Suppressor macrophage treated with lipopolysaccharide for 4 hours (primary cell): ENCODE data around the gene EVI2A.
A peak's percentile ranks its signal among the peaks of the same experiment; 100 is the strongest.
"Not testable (repeated sequence)": the region's sequence is repeated elsewhere in the genome, so short reads cannot be mapped to it uniquely, and the experiment has no call there.

Source experiments
- DNase-seq: peaks from one replicate; pipeline ENCODE4 v3.0.0-alpha.2; 2020

The EVI2A gene

DNA sequence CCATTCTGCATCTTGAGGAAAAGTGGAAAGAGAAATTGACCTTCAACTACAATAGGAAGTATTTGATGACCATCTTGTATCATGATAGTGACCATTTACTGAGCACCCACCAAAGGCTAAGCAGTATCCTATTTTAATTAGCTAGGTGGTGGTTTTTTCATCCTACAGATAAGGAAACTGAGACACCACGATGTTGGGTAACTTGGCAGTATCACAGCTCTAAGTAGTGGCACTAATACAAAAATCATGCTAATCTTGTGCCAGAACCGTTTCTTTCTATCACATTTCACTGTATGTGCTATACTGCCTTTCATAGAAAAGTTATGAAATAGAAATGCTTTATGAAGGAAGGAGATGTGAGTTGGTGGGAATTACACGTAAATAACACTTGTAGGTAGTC lies 9.9 kb downstream of the EVI2A start:
- DNase-seq: no peak

DNA sequence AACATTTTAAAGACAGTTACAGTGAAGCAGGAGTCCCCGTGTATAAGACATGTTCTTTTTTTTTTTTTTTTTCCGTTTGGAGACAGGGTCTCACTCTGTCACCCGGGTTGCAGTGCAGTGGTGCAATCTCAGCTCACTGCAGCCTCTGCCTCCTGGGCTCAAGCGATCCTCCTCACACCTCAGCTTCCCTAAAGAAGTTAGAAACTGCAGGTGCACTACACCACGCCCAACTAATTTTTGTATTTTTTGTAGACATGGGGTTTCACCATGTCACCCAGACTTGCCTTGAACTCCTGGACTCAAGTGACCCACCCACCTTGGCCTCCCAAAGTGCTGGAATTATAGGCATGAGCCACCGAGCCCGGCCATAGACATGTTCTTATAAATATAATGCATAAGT lies 10.5 kb downstream of the EVI2A start:
- DNase-seq: no peak

DNA sequence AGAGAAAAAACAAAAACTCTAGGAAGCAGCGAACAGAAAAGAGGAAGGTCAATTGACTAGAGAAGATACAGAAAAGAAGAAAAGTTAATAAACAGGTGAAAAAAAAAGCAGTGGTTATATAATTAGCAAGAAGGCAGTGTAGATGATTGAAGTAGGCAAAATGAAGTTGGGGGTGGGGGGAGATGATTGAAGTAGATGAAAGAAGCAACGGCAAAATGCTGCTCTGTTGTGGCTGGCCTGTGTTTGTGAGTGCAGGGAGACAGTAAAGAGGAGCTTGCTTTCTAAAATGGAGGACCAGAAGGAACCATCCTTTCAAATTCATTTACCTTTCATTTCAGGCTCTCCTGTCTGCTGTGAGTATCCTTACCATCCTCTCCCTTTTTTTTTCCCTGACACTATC lies 11.2 kb downstream of the EVI2A start:
- no peak for DNase-seq

DNA sequence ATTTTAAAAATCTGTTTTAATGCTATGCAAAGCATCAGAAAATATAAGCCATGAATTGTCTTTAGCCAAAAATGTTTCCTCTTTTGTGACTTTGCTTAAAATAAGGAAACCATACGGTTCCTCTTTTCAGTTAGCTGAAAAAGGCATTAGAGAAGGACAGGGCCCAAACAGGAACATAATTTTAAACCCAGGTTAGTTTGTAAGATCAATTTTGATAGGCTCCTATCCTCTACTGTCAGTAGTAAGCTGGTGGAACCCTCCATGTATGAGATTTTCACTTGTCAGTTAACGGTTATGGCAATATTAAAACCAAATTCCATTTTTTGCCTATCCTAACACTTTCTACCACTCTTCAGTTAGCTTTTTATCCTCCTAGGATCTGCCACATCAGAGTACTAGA lies 11.9 kb downstream of the EVI2A start:
- peak; percentile 75 for DNase-seq

DNA sequence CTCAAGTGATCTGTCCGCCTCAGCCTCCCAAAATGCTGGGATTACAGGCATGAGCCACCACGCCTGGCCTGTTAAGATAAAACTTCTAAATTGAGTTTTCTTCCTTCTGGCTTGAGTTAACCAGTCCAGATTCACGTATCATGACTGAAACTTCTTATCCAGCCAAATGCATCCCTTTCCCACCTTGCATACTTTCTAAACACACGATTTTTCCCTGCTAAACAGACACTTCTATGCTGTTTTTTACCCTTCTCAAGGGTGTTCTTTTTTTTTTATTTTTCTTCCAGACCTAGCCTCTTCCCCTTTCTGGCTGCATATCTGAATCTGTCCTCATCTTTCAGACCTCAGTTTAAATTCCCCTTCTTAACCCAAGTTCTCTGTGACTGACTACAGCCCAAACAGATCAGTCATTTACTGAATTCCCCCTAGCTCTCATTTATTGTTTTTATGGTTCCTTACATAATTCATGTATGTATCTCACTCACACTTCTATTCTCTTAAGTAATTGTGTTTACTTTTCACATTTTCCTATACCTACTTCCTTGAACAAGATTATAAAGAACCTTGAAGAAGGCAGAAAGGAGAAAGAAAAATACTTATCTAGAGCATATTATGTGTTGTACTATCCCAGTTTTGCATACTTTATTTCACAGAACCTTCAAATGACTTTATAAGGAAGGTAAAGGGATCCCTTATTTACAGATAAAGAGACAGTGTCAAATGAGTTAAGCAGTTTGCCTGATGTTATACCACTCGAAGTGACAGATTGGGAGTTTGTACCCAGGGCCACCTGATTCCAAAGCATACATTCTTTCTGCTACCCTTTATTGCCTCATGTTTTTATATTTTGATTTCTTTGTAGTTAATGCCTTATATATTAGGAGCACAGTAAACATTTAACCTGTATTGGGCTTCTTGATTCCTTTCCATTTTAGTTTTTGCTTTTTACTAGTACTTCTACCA lies 12.8 kb downstream of the EVI2A start:
- DNase-seq: peak; percentile 77

DNA sequence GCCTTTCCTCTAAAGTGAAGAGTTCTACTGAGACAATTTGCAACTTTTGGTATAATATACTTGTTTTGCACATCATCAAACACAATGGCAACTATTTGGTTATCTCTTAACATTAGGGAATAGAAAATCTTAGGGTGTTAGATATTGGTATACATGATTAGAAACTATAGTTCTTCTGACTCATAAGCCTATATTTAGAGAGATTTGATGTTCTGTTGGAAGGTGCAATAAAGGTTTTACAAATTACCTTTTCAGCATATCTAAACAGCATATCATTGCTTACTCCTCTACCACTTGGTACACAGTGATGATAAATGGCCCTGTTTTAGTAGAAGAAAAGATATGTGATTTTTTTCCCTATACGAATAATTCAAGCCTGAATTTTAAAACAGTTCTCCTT lies 13.8 kb downstream of the EVI2A start:
- no peak for DNase-seq

DNA sequence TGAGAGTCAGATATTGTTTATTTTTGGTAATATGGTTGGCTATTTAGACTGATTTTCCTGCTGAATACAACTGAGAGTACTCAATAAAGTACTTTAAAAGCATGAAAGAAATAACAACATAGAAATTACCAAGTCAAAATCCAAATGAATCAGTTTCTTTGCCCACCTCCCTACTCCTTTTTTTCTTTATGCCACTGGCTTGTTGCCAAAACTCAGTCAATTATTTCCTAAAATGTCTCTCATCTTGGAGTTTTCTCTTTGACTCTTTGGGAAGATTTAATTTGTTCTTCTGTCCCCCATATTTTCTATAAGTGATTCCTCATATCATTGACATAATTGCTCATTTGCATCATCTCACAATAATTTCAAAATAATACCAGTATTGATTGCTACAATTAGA lies 21.8 kb downstream of the EVI2A start:
- DNase-seq: no peak

DNA sequence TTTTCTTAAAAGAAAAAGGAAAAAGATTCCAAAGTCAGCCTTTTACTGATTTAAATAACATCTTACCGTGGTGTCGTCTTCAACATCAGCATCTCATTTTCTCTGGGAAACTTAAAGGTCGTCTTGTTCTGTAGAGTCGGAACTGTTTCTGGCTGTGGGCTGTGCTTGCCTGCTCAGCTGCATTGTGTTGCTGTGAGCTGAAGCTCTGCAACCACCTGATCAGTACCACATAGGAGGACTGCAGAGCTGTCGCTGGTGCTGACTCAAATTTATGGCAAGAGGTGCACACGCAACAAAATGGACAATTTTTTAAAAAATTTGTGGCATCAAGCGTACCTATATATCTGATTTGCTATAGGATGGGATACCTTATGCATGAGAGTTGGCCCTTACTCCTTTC lies 24.3 kb downstream of the EVI2A start, which contains the start of gene OMG:
OMG (minus strand) TSS at position 150 of the 400 bp plus-strand sequence. CDS start 908 bp downstream, outside the sequence.
- no peak for DNase-seq

DNA sequence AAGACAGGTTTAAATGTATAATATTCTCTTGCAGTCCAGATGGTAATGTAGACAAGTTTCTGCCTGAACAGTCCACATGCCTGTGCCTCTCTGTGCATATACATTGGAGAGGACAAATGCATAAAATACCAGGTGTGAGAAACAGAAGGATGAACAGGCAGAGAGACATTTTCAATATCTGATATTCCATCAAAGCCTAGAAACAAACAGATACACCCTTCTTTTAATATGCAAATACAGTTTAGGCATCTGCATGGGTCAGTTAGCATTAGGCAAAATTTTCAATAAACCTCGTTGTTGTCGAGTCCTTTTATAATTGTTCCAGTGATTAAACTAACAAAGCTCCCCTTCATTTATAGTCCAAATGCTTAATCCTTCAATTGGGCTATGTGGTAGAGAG lies 25.3 kb downstream of the EVI2A start:
- no peak for DNase-seq

DNA sequence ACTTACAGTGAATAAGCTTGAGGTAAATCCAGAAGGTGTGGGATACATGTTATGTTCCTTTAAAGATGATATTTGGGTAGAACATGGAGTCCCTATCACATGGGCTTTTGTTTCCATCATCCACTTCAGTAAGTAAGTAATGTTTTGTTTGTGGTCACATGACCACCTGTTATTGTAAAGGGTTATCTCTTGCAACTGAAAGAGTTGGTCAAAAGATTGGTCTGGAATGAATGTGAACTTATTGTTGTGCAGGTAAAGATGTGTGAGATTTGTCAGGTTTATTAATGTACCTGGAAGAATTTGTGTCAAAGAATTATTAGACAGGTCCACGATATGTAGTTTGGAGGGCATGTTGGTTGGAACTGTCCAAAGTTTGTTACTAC lies 25.9 kb downstream of the EVI2A start:
- no peak for DNase-seq

DNA sequence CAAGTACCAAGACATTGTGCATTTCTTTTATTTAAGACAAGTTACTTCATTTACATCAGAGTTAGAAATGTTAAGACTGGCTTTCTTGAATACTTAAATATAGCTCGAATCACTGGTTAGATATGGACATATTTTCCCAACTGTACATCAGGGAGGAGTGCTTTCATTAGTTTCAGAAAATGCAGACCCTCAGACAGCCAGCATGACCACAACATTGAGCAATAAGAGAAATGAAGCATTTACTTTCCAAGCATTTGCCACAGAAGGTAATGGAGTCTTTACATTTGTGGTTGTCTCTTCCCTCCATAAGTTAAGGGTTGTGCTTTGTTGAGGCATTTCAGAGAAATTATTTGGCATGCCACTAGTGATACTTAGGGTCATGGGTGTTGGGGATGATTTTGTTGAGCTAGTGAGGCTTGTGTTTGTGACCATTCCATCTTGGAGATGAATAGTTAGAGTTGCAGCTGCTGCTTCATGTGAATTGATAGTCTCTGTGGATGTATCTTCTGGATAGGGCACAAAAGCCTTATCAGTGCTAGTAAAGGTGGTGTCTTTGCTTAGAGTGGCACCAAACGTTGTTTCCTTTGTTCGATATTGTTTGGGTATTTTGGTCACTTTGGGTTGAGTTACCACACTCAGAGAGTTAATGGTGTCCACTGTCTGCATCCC lies 26.5 kb downstream of the EVI2A start:
- DNase-seq: no peak

DNA sequence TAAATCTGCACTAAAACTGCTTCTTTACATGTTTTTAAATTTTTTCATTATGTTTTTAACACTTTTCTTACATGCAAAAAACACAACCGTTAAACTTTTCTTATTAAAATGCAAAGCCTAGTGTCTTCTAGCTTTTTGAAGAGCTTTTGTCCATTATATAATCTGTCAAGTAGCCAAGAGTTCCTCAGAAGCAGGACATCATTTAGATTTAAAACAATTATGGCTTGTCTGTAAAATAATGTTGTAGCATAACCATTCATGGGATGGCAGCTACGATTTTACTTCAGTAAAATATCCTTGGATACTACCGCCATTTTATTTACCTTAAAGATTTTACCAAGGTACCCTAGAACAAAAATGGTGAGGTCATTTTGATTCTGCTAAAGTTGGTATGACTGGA lies 27.2 kb downstream of the EVI2A start:
- DNase-seq: no peak

DNA sequence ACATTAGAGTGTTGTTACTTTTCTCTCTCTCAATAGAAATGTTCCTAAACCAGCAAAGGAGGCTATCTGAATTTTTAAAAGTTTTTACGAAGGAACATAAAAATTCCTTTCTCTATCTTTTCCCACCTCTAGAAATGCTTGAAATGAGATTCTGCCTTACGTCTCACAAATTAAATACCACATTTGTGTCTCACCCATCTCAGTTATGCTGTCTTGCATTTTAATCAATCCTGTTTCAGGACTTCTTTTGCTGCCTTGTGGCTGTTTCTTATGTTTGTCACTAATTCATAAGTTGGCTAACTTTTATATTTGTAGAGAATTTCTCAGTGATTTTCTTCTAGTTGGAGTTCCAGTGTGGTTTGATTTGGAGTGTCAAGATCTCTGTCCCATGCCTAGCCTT lies 27.8 kb downstream of the EVI2A start:
- DNase-seq: no peak

DNA sequence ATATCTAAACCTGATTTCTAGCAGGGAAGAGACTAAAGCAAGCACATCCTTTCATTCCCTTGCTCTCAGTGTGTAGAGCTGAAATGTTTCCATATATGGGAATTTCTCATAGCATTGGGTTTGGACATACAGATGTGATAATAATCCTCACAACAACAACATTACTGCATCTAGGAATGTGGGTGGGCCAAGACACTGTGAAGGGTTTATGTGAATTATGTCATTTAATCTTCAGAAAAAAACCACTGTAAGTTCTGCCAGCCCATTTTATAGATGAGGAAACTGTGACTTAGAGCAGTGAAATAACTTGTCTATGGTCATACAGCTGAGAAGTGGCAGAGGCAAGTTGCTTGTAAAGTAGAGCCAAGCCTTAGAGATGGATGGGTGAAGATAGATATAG lies 29.6 kb downstream of the EVI2A start:
- no peak for DNase-seq

DNA sequence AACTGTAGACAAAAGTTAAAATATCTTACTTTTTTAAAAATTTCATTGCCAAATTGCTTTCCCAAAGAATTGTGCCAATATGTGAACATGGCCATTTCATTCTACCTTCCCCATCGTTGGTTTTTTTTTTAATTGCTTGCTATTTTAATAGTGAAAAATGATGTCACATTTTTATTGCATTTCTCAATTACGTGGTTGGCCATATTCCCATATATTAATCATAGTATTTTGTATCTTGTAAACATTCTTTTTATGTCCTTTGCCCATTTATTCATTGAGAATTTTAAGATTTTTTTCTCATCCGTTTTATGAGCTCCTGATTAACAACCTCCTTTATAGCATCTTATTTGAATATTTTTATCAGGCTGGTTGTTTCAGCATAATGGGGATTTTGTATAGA lies 31.6 kb downstream of the EVI2A start:
- DNase-seq: no peak

DNA sequence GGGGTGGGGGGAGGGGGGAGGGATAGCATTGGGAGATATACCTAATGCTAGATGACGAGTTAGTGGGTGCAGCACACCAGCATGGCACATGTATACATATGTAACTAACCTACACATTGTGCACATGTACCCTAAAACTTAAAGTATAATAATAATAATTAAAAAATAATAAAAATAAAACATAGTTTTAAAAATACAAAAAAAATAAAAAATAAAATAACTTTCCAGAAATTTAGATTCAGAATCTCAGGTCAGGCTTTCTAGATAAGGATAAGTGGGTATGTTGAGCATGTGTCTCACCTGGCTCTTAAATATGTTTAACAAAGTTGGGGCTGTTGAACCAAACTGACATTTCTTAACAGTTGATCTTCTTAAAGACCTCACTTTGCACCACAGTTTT lies 33.5 kb downstream of the EVI2A start:
- not testable (repeated sequence) for DNase-seq

DNA sequence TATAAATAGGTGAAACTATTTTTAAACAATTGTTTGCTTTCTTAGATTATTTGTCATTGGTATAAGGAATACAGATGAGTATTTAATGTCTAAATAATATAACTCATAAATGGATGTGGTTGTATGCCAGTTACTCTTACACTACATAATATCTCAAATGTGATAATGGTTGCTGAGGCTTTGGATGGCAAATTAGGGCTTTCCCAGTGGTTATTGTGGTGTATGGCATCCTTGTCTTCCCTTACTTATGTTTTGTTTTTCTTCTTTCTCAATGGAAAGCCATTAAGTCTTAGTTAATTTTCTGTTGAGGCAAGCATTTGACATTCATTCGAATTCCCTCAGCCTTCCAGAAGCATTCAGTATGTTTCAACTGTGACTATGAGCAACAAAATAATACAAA lies 34.8 kb downstream of the EVI2A start:
- no peak for DNase-seq

DNA sequence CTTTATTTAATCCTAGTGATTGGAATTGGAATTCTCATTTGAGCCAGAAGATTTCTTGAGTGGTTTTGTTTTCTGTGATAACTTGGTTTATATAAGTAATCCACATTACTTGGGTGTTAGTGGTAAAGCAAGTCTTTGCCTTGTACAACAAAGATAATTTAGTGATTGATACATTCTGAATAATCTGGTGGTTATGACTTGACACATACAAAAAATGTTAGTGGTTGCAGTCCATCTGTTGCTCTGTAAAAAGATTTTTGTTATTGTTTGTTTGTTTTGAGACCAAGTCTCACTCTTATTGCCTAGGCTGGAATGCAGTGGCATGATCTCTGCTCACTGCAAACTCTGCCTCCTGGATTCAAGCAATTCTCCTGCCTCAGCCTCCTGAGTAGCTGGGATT lies 37.6 kb downstream of the EVI2A start:
- DNase-seq: no peak

DNA sequence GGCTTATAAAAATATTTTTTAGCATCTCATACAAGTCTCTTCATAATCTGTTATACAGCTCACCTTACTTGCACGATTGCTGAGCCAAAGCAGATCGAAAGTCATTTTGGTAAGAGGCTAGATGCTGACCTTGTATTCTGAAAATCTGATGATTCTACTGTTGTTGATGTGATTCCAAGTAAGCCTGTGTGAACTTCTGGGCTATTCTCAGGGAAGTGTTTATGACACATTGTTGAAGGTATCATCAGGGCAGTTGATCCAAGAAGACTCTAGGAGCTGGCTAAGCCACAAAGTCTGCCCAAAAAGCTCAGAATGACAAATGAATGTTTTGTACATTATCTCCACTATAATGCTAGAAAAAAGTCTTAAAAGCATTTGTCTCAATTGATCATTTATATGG lies 40.4 kb downstream of the EVI2A start:
- DNase-seq: no peak

DNA sequence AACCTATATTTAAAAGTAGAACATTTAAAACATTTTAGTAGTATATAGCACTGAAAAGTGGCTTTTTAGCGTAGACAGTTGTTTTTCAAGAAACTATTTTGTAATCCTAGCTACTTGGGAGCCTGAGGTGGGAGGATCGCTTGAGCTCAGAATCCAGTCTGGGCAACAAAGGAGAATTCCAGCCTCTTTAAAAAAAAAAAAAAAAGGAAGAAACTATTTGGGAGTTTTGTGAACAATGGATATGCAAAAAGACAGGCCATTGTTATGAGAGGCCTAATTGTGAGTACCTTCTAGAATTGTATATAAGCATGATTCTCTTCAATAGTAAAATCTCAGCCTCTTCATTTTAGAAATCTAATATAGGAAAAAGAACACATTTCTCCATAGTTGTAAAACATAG lies 42.0 kb downstream of the EVI2A start:
- no peak for DNase-seq

DNA sequence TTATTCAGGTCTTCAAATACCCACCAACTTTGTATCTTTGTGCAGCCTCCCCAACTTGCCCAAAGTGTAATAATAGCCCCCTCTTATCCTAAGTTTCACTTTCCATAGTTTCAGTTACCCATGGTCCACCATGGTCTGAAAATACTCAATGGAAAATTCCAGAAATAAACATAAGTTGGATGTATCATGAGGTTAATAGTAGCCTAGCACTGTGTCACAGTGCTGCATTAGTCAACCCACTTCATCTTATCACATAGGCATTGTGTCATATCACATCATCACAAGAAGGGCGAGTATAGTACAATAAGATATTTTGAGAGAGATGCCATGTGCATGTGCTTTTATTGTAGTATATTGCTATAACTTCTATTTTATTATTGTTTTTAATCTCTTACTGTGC lies 46.3 kb downstream of the EVI2A start:
- peak; percentile 64 for DNase-seq

DNA sequence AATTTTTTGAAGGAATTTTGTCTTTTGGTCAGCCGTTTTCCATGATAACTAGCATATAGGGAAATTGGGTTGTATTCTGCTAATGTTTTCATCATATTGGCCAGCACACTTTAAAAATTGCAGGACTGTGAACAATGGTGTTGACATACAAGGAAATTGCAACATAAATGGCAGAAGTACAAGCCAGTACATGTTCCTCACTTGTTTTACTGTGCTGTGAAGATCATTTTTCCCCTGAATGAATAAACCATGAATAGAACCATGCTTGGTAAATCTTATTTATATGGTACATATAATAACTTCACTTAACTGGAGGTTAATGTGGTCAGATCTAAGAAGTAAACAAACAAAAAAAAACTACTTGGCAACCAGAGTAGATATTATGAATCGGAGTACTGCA lies 47.2 kb downstream of the EVI2A start:
- peak; percentile 65 for DNase-seq

DNA sequence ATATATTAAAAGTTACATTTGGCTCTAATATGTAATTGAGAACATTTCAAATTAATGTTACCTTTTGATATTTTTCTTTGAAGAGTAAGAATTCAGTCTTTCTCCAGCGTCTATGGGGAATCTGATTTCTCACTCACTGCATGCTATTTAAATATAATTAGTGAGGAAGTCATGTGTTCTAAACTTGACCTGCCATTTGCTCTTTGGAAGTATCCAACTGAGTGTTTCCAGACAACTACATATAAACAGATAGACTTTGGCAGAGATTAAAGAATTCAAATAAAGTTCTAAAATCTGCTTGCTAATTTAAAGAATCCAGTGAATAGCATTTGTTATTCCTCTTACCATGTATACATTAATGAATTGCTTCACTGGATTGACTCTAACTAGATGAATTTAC lies 47.9 kb downstream of the EVI2A start:
- no peak for DNase-seq

DNA sequence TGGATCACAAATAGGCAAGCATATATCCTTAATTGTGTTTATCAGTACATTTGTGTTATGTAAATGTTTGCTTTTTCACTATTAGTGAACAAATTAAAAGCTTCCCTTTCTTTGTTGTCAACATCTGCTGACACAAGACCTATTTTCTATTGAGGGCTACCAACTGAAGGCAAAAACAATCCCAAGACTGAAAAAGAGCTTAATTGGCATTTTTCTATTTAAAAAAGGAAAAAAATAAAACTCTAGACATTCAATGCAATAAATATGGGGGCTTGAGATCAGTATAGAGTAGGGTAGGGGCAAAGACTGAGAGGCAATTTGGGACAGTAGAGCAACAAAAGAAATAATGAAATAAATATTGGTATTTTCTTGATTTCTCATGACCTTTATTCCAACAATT lies 48.6 kb downstream of the EVI2A start:
- no peak for DNase-seq
